ENCODE results near the gene COL4A1.

COL4A1 gene

GRCh38 chr13:110256126-110256905, 50.6 kb downstream of the COL4A1 start:
- no peak for DNase-seq

- no peak for DNase-seq
These were observed 52.0 kb downstream of the COL4A1 start for GRCh38 chr13:110254751-110255553.

- no peak for DNase-seq
These were observed 52.7 kb downstream of the COL4A1 start for GRCh38 chr13:110254151-110254679.

- DNase-seq: no peak
These were observed 55.7 kb downstream of the COL4A1 start for GRCh38 chr13:110251193-110251819.

- DNase-seq: no peak
These were observed 56.6 kb downstream of the COL4A1 start for GRCh38 chr13:110250258-110250891.

GRCh38 chr13:110249326-110249725, 57.6 kb downstream of the COL4A1 start:
- no peak for DNase-seq

GRCh38 chr13:110248449-110249143, 58.4 kb downstream of the COL4A1 start:
- no peak for DNase-seq

- DNase-seq: no peak
These were observed 60.4 kb downstream of the COL4A1 start for GRCh38 chr13:110246530-110246929.

- DNase-seq: no peak
These were observed 61.5 kb downstream of the COL4A1 start for GRCh38 chr13:110245416-110245899.

- no peak for DNase-seq
These were observed 62.0 kb downstream of the COL4A1 start for GRCh38 chr13:110244976-110245375.

- DNase-seq: no peak
These were observed 62.7 kb downstream of the COL4A1 start for GRCh38 chr13:110244071-110244830.

- no peak for DNase-seq
These were observed 64.3 kb downstream of the COL4A1 start for GRCh38 chr13:110242615-110243014.

GRCh38 chr13:110240943-110241342, 66.0 kb downstream of the COL4A1 start:
- no peak for DNase-seq

- no peak for DNase-seq
These were observed 66.6 kb downstream of the COL4A1 start for GRCh38 chr13:110240352-110240751.

GRCh38 chr13:110239280-110240125, 67.5 kb downstream of the COL4A1 start:
- DNase-seq: no peak

GRCh38 chr13:110238818-110239195, 68.2 kb downstream of the COL4A1 start:
- DNase-seq: no peak

GRCh38 chr13:110237875-110238817, 68.8 kb downstream of the COL4A1 start:
- no peak for DNase-seq

- DNase-seq: no peak
These were observed 70.1 kb downstream of the COL4A1 start for GRCh38 chr13:110236831-110237261.

GRCh38 chr13:110236431-110236830, 70.5 kb downstream of the COL4A1 start:
- DNase-seq: no peak
